CD4-positive, alpha-beta memory T cell (primary cell): Measurements from ENCODE around the gene PAQR9. TPM values are rescaled to one million over a fixed set of nuclear protein-coding genes. Genes with fewer than 3 reads are reported as not detected.

Experiments used
- CTCF ChIA-PET: fragments of 350-600 bp; sonication (Branson Sonifier 250); formaldehyde crosslinking; loops from one replicate; lab custom pipeline; 2021; ENCODE audit warnings: inconsistent platforms; ENCODE audit not compliant: partially characterized antibody; lab: Charles Lee
- POLR2A ChIA-PET: fragments of 350-600 bp; sonication (Branson Sonifier 250); formaldehyde crosslinking; loops from one replicate; lab custom pipeline; 2021; ENCODE audit not compliant: partially characterized antibody; lab: Charles Lee
- DNase-seq, 5 donors: peaks; one replicate each; pipeline versions ENCODE4 v3.0.0 to v3.0.0-alpha.2; 2020 to 2022; ENCODE audit warnings: mixed read lengths in 1 of 5
- H3K27ac ChIP-seq: one replicate; pipeline ENCODE4 v1.7.0; 2013; ENCODE audit warnings: low read depth, low read length
- H3K27me3 ChIP-seq: 2 replicates; pipeline ENCODE4 v1.7.0; 2013; ENCODE audit warnings: mild to moderate bottlenecking, low read length, moderate library complexity; ENCODE audit not compliant: insufficient read depth
- H3K36me3 ChIP-seq: 2 replicates; pipeline ENCODE4 v1.7.0; 2013; ENCODE audit warnings: mild to moderate bottlenecking, low read length, moderate library complexity; ENCODE audit not compliant: insufficient read depth
- H3K4me1 ChIP-seq: 2 replicates; pipeline ENCODE4 v1.7.0; 2013; ENCODE audit warnings: mild to moderate bottlenecking, low read length, moderate library complexity; ENCODE audit not compliant: insufficient read depth
- H3K4me3 ChIP-seq, 2 donors: one replicate each; pipeline ENCODE4 v1.7.0; 2013; ENCODE audit warnings: low read length in 2 of 2, mild to moderate bottlenecking in 1 of 2
- H3K9me3 ChIP-seq, 2 donors: one replicate each; pipeline ENCODE4 v1.7.0; 2013; ENCODE audit warnings: low read length in 2 of 2, control low read depth in 1 of 2; ENCODE audit not compliant: control insufficient read depth in 1 of 2
- H3K27ac Mint-ChIP-seq, 7 donors: one replicate each; pipeline ENCODE4 v1.8.0; 2020 to 2021; ENCODE audit warnings: mixed read lengths in 7 of 7, mild to moderate bottlenecking in 6 of 7, inconsistent platforms in 3 of 7, moderate library complexity in 3 of 7
- H3K27me3 Mint-ChIP-seq, 2 donors: one replicate each; pipeline ENCODE4 v1.8.0; 2020 to 2021; ENCODE audit warnings: mixed read lengths in 2 of 2
- H3K36me3 Mint-ChIP-seq, 2 donors: one replicate each; pipeline ENCODE4 v1.8.0; 2020 to 2021; ENCODE audit warnings: mixed read lengths in 2 of 2, inconsistent platforms in 1 of 2, mild to moderate bottlenecking in 1 of 2
- H3K4me1 Mint-ChIP-seq, 4 donors: one replicate each; pipeline ENCODE4 v1.8.0; 2020 to 2021; ENCODE audit warnings: mixed read lengths in 4 of 4, mild to moderate bottlenecking in 1 of 4
- H3K4me3 Mint-ChIP-seq, 8 donors: one replicate each; pipeline ENCODE4 v1.8.0; 2020 to 2021; ENCODE audit warnings: mixed read lengths in 8 of 8, mild to moderate bottlenecking in 7 of 8, moderate library complexity in 6 of 8, inconsistent platforms in 3 of 8
- H3K9me3 Mint-ChIP-seq, 8 donors: one replicate each; pipeline ENCODE4 v1.8.0; 2020 to 2021; ENCODE audit warnings: mixed read lengths in 8 of 8, mild to moderate bottlenecking in 5 of 8, inconsistent platforms in 3 of 8, moderate library complexity in 1 of 8
- intact Hi-C: fragments of 100-400 bp; cut with micrococcal nuclease; formaldehyde crosslinking; loops from one replicate; pipeline ENCODE4 v1.15.1; 2023
- polyA plus RNA-seq, 2 donors: library from polyadenylated mRNA; unstranded; fragments of 300-500 nt; fragmentation: Illumina TruSeq; gene quantifications; one replicate each; pipeline ENCODE4 v1.2.3, GENCODE V29; 2021
- total RNA-seq, 2 experiments: library from RNA; stranded (reverse); gene quantifications; one replicate each; pipeline ENCODE4 v1.2.3, GENCODE V29; 2021

Gene PAQR9
- total and polyA plus RNA-seq, 4 experiments from 2014 or later, result not detected

DNA sequence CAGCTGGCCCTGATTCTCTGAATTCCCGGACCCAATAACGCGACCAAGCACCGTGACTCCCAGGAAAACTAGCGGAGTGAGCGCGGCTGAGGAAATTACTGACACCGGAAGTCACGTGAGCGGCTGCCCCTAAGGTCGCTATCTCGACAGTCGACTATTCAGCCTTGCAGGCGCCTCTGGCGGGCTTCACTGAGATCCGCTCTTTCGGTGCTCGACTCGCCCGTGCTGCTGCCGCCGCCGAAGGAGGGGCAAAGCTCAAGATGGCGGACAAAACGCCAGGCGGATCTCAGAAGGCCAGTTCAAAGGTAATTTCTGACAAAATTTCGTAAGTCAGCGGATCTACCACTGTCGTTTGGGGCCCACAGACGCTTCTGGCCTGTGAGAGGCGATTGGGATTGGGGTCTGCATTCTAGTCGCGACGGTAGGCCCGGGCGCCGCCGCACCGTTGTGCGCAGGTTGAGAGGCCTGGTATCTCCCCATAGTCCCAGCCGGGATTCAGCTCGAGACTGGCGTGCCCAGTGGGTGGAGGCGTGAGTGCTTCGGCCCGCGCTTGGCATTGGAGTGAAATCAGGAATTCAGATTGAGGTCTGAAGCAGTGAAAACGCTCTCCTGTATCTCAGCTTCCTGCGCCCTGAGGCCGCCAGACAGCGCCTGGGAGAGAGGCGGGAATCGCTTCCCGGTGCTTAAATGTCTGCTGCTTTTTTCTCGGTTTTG, 38.1 kb upstream of the PAQR9 start, which contains the start of gene U2SURP:
Gene U2SURP (plus strand): TSS at position 202 of the 714 bp plus-strand sequence. CDS start 59 bp downstream, at position 261.
- peaks cover 49% of the 10 kb centered on the region for H3K4me1 ChIP-seq
- peaks cover 0 to 16% of the 10 kb centered on the region in 2 donors for H3K36me3 Mint-ChIP-seq
- H3K4me3 ChIP-seq, result peak within 1 kb of the TSS; percentile 82 to 100
- H3K4me1 Mint-ChIP-seq, result peaks cover 28 to 57% (median 38%) of the 10 kb centered on the region in 4 donors
- CTCF ChIA-PET, result interaction anchor here (0.9 to 4.3 kb wide), 8 partner anchors 11 to 970 kb away, joined by 3 to 16 read pairs (median 3); partner anchors contain the start of gene DIPK2A
- no peaks in the 10 kb centered on the region for H3K9me3 Mint-ChIP-seq
- no peaks in the 10 kb centered on the region for H3K27me3 ChIP-seq
- peaks cover 0 to 2% of the 10 kb centered on the region in 2 donors for H3K27me3 Mint-ChIP-seq
- DNase-seq, result peak; percentile 88 to 96 (median 92)
- no peaks in the 10 kb centered on the region for H3K36me3 ChIP-seq
- peak within 1 kb of the TSS; percentile 97 to 100 (median 100) for H3K27ac Mint-ChIP-seq
- intact Hi-C loops, result loop anchor here (1.0 to 5.0 kb wide), 9 partner anchors 117 to 1263 kb away; partner anchors contain the start of genes ATP1B3, ATR, CHST2 and PLS1
- H3K27ac ChIP-seq, result peak within 1 kb of the TSS; percentile 95
- POLR2A ChIA-PET, result interaction anchor here (1.0 to 4.6 kb wide), 19 partner anchors 8 to 1770 kb away, joined by 3 to 72 read pairs (median 5); partner anchors contain the start of genes ATR, DIPK2A, PLS1 and PXYLP1
- no peaks in the 10 kb centered on the region for H3K9me3 ChIP-seq
- H3K4me3 Mint-ChIP-seq, result peak within 1 kb of the TSS; percentile 97 to 100 (median 99)

DNA sequence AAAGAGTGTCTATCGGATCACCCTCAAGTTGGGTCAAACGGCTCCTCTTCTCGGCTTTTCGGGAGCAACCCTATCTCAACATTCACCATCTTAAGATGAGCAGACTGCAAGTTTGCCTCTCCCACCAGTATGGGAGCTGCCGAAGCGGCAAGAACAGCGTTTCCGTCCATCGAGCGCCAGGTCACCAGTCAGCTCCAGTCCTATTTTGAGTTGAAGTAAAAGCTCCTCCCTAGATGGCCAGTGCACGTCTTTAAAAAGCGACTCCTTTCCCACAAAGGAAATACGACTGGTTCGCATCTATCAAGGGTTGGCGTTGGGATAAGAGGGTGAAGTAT, 37.5 kb upstream of the PAQR9 start:
- peaks cover 43% of the 10 kb centered on the region for H3K4me1 ChIP-seq
- ChIA-PET CTCF (interaction anchor here (0.9 to 4.3 kb wide), 7 partner anchors 10 to 414 kb away, joined by 3 to 16 read pairs (median 3); no protein-coding TSS in a partner anchor), POLR2A (interaction anchor here (1.0 to 4.6 kb wide), 18 partner anchors 9 to 1263 kb away, joined by 3 to 72 read pairs (median 6); partner anchors contain the start of genes ATR, DIPK2A, PLS1 and RNF7)
- no peaks in the 10 kb centered on the region for H3K36me3 ChIP-seq
- peak overlapping the region; percentile 82 to 100 for H3K4me3 ChIP-seq
- H3K36me3 Mint-ChIP-seq, result peaks cover 0 to 16% of the 10 kb centered on the region in 2 donors
- peaks cover 0 to 2% of the 10 kb centered on the region in 2 donors for H3K27me3 Mint-ChIP-seq
- DNase-seq, result peak in 2 of 5 donors; percentile 57 to 66
- peak overlapping the region; percentile 95 for H3K27ac ChIP-seq
- peak overlapping the region; percentile 97 to 100 (median 100) for H3K27ac Mint-ChIP-seq
- H3K9me3 ChIP-seq, result no peaks in the 10 kb centered on the region
- H3K9me3 Mint-ChIP-seq, result no peaks in the 10 kb centered on the region
- H3K27me3 ChIP-seq, result no peaks in the 10 kb centered on the region
- intact Hi-C loops, result loop anchor here (1.0 to 5.0 kb wide), 9 partner anchors 118 to 1263 kb away; partner anchors contain the start of genes ATP1B3, ATR, CHST2 and PLS1
- peak overlapping the region; percentile 97 to 100 (median 99) for H3K4me3 Mint-ChIP-seq
- H3K4me1 Mint-ChIP-seq, result peaks cover 25 to 52% (median 34%) of the 10 kb centered on the region in 4 donors

DNA sequence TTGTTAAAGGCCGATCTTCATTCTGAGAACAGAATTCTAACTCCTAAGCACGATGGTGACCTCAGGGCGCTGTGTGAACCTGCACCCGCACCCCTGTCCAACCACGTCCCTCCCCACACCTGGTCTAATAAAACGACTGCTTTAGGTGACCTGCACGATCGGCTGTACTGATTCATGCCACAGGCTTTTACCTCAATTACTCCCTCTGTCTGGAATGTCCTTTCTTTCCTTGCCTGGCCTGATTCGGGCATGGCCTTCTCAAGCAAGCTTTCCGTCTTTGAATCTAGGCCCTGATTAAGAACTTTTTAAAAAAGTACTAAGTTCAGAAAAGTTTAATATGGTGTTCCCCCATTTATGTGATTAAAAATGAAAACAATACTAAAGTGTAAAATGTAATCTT, 37.1 kb upstream of the PAQR9 start:
- Mint-ChIP-seq H3K4me3 (peak overlapping the region; percentile 97 to 100 (median 99)), H3K9me3 (no peaks in the 10 kb centered on the region), H3K36me3 (peaks cover 0 to 16% of the 10 kb centered on the region in 2 donors), H3K4me1 (peaks cover 22 to 47% (median 30%) of the 10 kb centered on the region in 4 donors), H3K27me3 (peaks cover 0 to 2% of the 10 kb centered on the region in 2 donors), H3K27ac (peak overlapping the region; percentile 97 to 100 (median 100))
- no peaks in the 10 kb centered on the region for H3K9me3 ChIP-seq
- no peak for DNase-seq
- peak overlapping the region; percentile 82 to 100 for H3K4me3 ChIP-seq
- peak overlapping the region; percentile 95 for H3K27ac ChIP-seq
- POLR2A ChIA-PET, result interaction anchor here (1.0 to 4.6 kb wide), 14 partner anchors 11 to 1262 kb away, joined by 3 to 72 read pairs (median 6); partner anchors contain the start of genes ATR, DIPK2A, PLS1 and RNF7
- intact Hi-C loops, result loop anchor here (2.0 to 5.0 kb wide), 3 partner anchors 118 to 1203 kb away; partner anchors contain the start of genes ATP1B3 and CHST2
- H3K36me3 ChIP-seq, result no peaks in the 10 kb centered on the region
- no peaks in the 10 kb centered on the region for H3K27me3 ChIP-seq
- peaks cover 39% of the 10 kb centered on the region for H3K4me1 ChIP-seq
- CTCF ChIA-PET, result interaction anchor here (1.1 to 4.3 kb wide), 5 partner anchors 10 to 413 kb away, joined by 3 to 16 read pairs (median 4); no protein-coding TSS in a partner anchor

DNA sequence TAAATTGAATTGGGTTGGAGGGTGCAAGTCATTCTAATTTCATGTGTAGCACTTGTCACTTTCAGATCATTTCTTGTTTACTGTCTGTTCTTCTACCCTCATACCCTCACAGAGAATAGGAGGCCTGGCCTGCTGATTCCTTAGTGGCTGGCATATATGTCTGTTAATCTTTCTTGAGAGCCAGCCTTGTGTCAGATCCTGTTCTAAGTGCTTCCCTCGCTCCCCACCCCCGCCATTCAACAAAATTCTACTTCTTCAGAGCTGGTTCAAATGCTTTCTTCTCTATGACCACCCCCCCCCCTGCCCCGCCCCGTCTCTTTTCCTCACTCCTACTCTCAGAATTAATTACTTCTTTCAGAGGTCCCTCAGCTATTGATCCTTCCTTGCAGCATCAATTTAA, 36.4 kb upstream of the PAQR9 start:
- no peak for DNase-seq
- POLR2A ChIA-PET, result interaction anchor here (4.6 kb wide), 1 partner anchor 421 kb away, joined by 72 read pairs; the partner anchor contains the start of gene ATR
- Histone ChIP-seq H3K9me3 (no peaks in the 10 kb centered on the region), H3K27ac (no peak overlapping the region), H3K4me3 (no peak overlapping the region), H3K4me1 (peaks cover 32% of the 10 kb centered on the region), H3K27me3 (no peaks in the 10 kb centered on the region), H3K36me3 (no peaks in the 10 kb centered on the region)
- peaks cover 0 to 16% of the 10 kb centered on the region in 2 donors for H3K36me3 Mint-ChIP-seq
- H3K4me1 Mint-ChIP-seq, result peaks cover 21 to 41% (median 26%) of the 10 kb centered on the region in 4 donors
- no peaks in the 10 kb centered on the region for H3K9me3 Mint-ChIP-seq
- peak overlapping the region in 6 of 7 donors; percentile 10 to 100 (median 98) for H3K27ac Mint-ChIP-seq
- CTCF ChIA-PET, result interaction anchor here (4.3 kb wide), 1 partner anchor 9 kb away, joined by 16 read pairs; no protein-coding TSS in a partner anchor
- intact Hi-C loops, result loop anchor here (2.0 to 5.0 kb wide), 3 partner anchors 119 to 1203 kb away; partner anchors contain the start of genes ATP1B3 and CHST2
- peaks cover 0 to 3% of the 10 kb centered on the region in 2 donors for H3K27me3 Mint-ChIP-seq
- H3K4me3 Mint-ChIP-seq, result peak overlapping the region in 7 of 8 donors; percentile 41 to 100 (median 97)

DNA sequence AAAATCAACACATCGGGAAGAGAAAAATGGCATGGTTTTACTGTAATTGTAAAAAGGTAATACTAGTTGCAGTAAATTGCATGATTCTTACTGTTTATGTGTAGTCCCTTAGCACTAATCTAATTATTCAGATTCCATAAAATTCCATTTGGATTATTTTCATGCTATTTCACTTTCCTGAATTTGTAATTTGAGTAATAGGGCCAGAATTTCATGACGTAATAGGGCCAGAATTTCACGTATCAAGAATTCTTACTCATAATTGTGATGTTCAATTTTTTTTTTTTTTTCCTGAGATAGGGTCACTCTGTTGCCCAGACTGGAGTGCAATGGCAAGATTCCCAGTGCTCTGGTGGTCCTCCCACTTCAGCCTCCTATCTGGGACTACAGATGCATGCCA, 35.0 kb upstream of the PAQR9 start:
- H3K4me1 ChIP-seq, result peaks cover 22% of the 10 kb centered on the region
- no peak for DNase-seq

DNA sequence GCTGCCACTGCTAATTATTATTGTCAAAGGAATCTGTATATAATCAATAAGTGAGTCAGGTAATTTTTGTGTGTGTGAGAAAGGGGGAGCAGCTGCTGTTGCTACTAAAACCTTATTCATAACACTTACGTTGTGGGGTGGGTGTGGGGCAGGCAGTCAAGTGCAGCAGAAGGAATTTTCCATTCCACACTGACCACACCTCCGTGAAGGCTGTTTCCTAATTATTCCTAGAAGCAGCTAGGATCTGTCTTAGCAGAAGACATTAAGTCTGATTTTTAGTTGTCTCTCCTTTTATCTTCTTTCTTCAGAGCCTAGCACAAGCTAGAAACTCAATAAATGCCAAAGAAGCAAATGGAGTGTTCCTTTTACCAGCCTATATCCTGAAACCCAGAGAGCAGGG, 33.9 kb upstream of the PAQR9 start:
- intact Hi-C loops, result no loop called here
- Histone ChIP-seq H3K36me3 (no peaks in the 10 kb centered on the region), H3K9me3 (no peaks in the 10 kb centered on the region), H3K27ac (no peak overlapping the region), H3K4me3 (no peak overlapping the region), H3K4me1 (peaks cover 11% of the 10 kb centered on the region), H3K27me3 (no peaks in the 10 kb centered on the region)
- peaks cover 11 to 25% (median 15%) of the 10 kb centered on the region in 4 donors for H3K4me1 Mint-ChIP-seq
- H3K36me3 Mint-ChIP-seq, result peaks cover 0 to 14% of the 10 kb centered on the region in 2 donors
- CTCF ChIA-PET, result interaction anchor here (1.0 to 1.4 kb wide), 2 partner anchors 13 to 410 kb away, joined by 3 read pairs; no protein-coding TSS in a partner anchor
- H3K27me3 Mint-ChIP-seq, result peaks cover 0 to 9% of the 10 kb centered on the region in 2 donors
- DNase-seq, result no peak
- H3K27ac Mint-ChIP-seq, result no peak overlapping the region
- no peaks in the 10 kb centered on the region for H3K9me3 Mint-ChIP-seq
- H3K4me3 Mint-ChIP-seq, result no peak overlapping the region
- POLR2A ChIA-PET, result interaction anchor here (0.5 kb wide), 1 partner anchor 31 kb away, joined by 3 read pairs; no protein-coding TSS in a partner anchor

More for the DNA sequence above, 35.0 kb upstream of the PAQR9 start:
- intact Hi-C loops, result no loop called here
- Mint-ChIP-seq H3K4me3 (no peak overlapping the region), H3K9me3 (no peaks in the 10 kb centered on the region), H3K36me3 (peaks cover 0 to 16% of the 10 kb centered on the region in 2 donors), H3K4me1 (peaks cover 19 to 36% (median 23%) of the 10 kb centered on the region in 4 donors), H3K27ac (no peak overlapping the region), H3K27me3 (peaks cover 0 to 9% of the 10 kb centered on the region in 2 donors)
- no peak overlapping the region for H3K4me3 ChIP-seq
- H3K27ac ChIP-seq, result no peak overlapping the region
- ChIA-PET CTCF (interaction anchor here (1.4 kb wide), 1 partner anchor 14 kb away, joined by 3 read pairs; no protein-coding TSS in a partner anchor), POLR2A (no interaction called here)
- H3K9me3 ChIP-seq, result no peaks in the 10 kb centered on the region
- H3K36me3 ChIP-seq, result no peaks in the 10 kb centered on the region
- no peaks in the 10 kb centered on the region for H3K27me3 ChIP-seq
